Measurements from ENCODE around the gene LCN6.

DNA sequence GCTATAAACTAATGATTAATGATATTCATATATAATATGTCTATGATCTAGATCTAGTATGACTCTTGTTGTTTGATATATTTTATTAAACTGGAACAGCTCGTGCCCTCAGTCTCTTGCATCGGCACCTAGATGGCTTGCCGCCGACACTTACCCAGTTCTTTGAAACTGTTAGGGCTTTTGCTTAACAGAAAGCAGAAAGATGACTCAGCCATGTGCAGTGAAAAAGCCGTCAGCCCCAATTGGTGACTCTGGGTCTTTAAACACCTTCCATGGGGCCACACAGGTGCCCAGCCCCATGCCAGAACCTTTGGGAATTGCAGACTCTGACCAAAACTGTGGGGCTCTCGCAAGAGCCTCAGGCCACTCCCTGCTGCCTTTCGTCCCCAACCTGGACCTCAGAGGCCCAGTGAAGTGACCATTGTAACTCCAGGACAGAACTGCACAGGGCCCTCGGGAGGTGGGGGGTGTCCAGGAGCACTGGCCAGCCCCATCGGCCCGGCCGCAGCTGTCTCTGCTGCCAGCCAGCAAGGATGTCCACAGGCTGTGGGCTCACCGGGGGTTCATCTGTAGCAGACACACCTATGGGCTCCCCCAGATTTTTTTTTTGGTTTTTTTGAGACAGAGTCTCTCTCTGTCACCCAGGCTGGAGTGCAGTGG lies 13.4 kb downstream of the LCN6 start:
- no peak for TF ChIP-seq FOXP2 (optimal IDR thresholded peaks at IDR 0.05; ENCODE audit: control extremely low read depth, extremely low read length, insufficient read depth)
- TF ChIP-seq EZH2 (IDR thresholded peaks at IDR 0.05): no peak
